Endothelial cell of umbilical vein (primary cell): Measurements from ENCODE around the gene NSFL1C.

ENCODE experiments used
- CTCF ChIP-seq, 2 donors: IDR thresholded peaks; 1 replicate in 1 of 2; 2 replicates in 1 of 2; pipeline ENCODE4 v1.5.1; 2011; ENCODE audit warnings: low read length in 2 of 2, mild to moderate bottlenecking in 2 of 2, moderate library complexity in 2 of 2, control low read depth in 1 of 2, inconsistent platforms in 1 of 2, low read depth in 1 of 2; ENCODE audit not compliant: insufficient read depth in 1 of 2; ENCODE audit errors: extremely low read depth in 1 of 2
- EZH2 ChIP-seq: IDR thresholded peaks from 2 replicates; pipeline ENCODE4 v1.6.1; 2012; ENCODE audit warnings: borderline replicate concordance, low read depth, mild to moderate bottlenecking, moderate library complexity, low read length, inconsistent platforms; ENCODE audit not compliant: severe bottlenecking
- FOS ChIP-seq: IDR thresholded peaks from 2 replicates; pipeline ENCODE4 v1.6.1; 2011; ENCODE audit warnings: mild to moderate bottlenecking, low read length, moderate library complexity, borderline replicate concordance; ENCODE audit not compliant: insufficient read depth
- JUN ChIP-seq: IDR thresholded peaks from 2 replicates; pipeline ENCODE4 v1.6.1; 2011; ENCODE audit warnings: borderline replicate concordance, low read depth; ENCODE audit not compliant: insufficient read length, insufficient read depth
- MAX ChIP-seq: IDR thresholded peaks from 2 replicates; pipeline ENCODE4 v1.6.1; 2011; ENCODE audit not compliant: insufficient read depth, insufficient read length
- MYC ChIP-seq: IDR thresholded peaks from one replicate; pipeline ENCODE4 v1.6.1; 2011; ENCODE audit warnings: mild to moderate bottlenecking, low read depth, low read length
- POLR2A ChIP-seq: IDR thresholded peaks from 2 replicates; pipeline ENCODE4 v1.6.1; 2012; ENCODE audit warnings: low read depth, mild to moderate bottlenecking, control low read depth, low read length
- POLR2AphosphoS5 ChIP-seq: IDR thresholded peaks from 2 replicates; pipeline ENCODE4 v1.6.1; 2012; ENCODE audit warnings: low read depth, mild to moderate bottlenecking, control low read depth, low read length, moderate library complexity; ENCODE audit not compliant: insufficient read depth

DNA sequence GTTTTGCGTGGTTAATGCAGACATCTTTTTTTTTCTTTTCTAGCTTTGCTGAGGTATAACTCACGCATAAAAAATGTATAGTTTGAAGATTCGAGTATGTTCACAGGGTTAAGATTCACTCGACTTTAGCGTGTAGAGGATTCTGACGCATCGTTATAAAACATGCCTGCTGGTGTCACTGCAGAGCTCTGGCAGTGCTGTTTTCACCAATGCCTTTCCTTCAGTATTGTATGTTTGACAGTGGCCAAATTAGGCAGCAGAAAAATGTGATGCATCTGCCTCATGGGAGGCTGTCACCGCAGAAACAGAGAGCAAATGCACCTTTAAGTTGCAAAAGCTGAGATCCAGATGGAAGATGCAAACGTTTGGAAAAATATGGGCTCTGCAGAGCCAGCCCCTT, 42.6 kb upstream of the NSFL1C start:
- TF ChIP-seq CTCF (IDR thresholded peaks at IDR 0.05; ENCODE audit: extremely low read depth in 1 of 2, insufficient read depth in 1 of 2, low read depth in 1 of 2, low read length in 2 of 2) (peak; percentile 24 to 48), JUN (no peak), EZH2 (no peak), MYC (no peak), FOS (no peak), POLR2AphosphoS5 (no peak), MAX (no peak), POLR2A (no peak)
